Loucy (cell line): ENCODE data around the gene PADI3.

Source experiments
- H2AFZ ChIP-seq: fragments of 200-600 bp; sonication (generic); 2 replicates; pipeline ENCODE4 v1.6.0; 2016; ENCODE audit warnings: antibody characterized with exemption, mild to moderate bottlenecking, low read length, moderate library complexity
- H3F3A ChIP-seq: fragments of 200-600 bp; 2 replicates; pipeline ENCODE4 v1.6.0; 2016; ENCODE audit warnings: antibody characterized with exemption, low read depth, mild to moderate bottlenecking
- H3K27me3 ChIP-seq: fragments of 200-600 bp; sonication (generic); 2 replicates; pipeline ENCODE4 v1.6.1; 2014; ENCODE audit warnings: low read length, mild to moderate bottlenecking; ENCODE audit not compliant: insufficient read depth, poor library complexity, severe bottlenecking
- H3K36me3 ChIP-seq: fragments of 200-600 bp; sonication (generic); 2 replicates; pipeline ENCODE4 v1.6.1; 2016; ENCODE audit warnings: low read length; ENCODE audit not compliant: insufficient read depth
- H3K4me1 ChIP-seq: fragments of 200-600 bp; sonication (generic); 2 replicates; pipeline ENCODE4 v1.5.1; 2014; ENCODE audit warnings: low read length, mild to moderate bottlenecking; ENCODE audit not compliant: insufficient read depth, poor library complexity, severe bottlenecking
- H3K4me2 ChIP-seq: fragments of 200-600 bp; sonication (generic); 2 replicates; pipeline ENCODE4 v1.6.0; 2014; ENCODE audit warnings: antibody characterized with exemption, low read length, low read depth, mild to moderate bottlenecking; ENCODE audit not compliant: poor library complexity, severe bottlenecking
- H3K4me3 ChIP-seq: fragments of 200-600 bp; sonication (generic); 2 replicates; pipeline ENCODE4 v1.5.1; 2014; ENCODE audit warnings: low read length, mild to moderate bottlenecking, mixed read lengths; ENCODE audit not compliant: poor library complexity, severe bottlenecking
- H3K79me2 ChIP-seq: fragments of 200-600 bp; sonication (generic); 2 replicates; pipeline ENCODE4 v1.6.1; 2014; ENCODE audit warnings: low read length; ENCODE audit not compliant: insufficient read depth
- H3K9ac ChIP-seq: fragments of 200-600 bp; sonication (generic); 2 replicates; pipeline ENCODE4 v1.6.0; 2014; ENCODE audit warnings: mild to moderate bottlenecking, low read depth, low read length, moderate library complexity; ENCODE audit not compliant: poor library complexity, severe bottlenecking
- H3K9me2 ChIP-seq: fragments of 200-600 bp; sonication (generic); replicated peaks from 2 replicates; pipeline ENCODE4 v1.6.1; 2016; ENCODE audit warnings: low read depth, low read length, mixed read lengths
- H3K9me3 ChIP-seq: fragments of 200-600 bp; sonication (generic); 2 replicates; pipeline ENCODE4 v1.6.1; 2014; ENCODE audit warnings: mild to moderate bottlenecking, antibody characterized with exemption, low read length, low read depth; ENCODE audit not compliant: insufficient read depth
- H4K20me1 ChIP-seq: fragments of 200-600 bp; sonication (generic); 2 replicates; pipeline ENCODE4 v1.6.0; 2014; ENCODE audit warnings: antibody characterized with exemption, low read length, mild to moderate bottlenecking; ENCODE audit not compliant: insufficient read depth, poor library complexity, severe bottlenecking
- EZH2phosphoT487 ChIP-seq: fragments of 200-600 bp; IDR thresholded peaks from 2 replicates; pipeline ENCODE4 v1.6.1; 2018; ENCODE audit warnings: antibody characterized with exemption, mild to moderate bottlenecking, moderate library complexity, borderline replicate concordance
- TF ChIP-seq, protein P1 (sequence below): fragments of 200-600 bp; sonication (generic); conservative IDR thresholded peaks from 2 replicates; pipeline ENCODE4 v1.5.1; 2014; ENCODE audit warnings: mild to moderate bottlenecking, antibody characterized with exemption, low read length

PADI3 gene

DNA sequence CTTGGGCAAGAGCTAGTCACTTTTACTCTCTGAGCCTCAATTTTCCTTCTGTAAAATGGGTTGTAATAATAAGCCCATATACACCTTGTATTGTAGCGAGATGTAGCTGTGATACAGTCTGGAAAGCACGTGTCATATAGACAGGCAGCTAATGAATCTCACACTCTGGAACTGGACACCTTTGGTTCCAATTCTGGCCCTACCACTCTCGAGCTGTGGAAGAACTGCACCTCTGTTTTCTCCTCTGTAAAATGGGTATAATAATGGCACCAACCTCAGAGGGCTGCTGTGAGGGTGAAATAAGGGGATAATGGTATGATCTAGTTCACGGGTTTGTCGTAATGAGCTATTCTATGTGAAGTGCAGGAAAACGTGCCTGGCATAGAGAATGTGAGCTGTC lies 58.4 kb downstream of the PADI3 start:
- Histone ChIP-seq H3K36me3 (no peaks in the 10 kb centered on the region), H4K20me1 (no peaks in the 10 kb centered on the region), H3F3A (no peaks in the 10 kb centered on the region), H2AFZ (no peak overlapping the region), H3K9ac (no peak overlapping the region), H3K27me3 (no peaks in the 10 kb centered on the region), H3K4me1 (peaks cover 5% of the 10 kb centered on the region), H3K9me2 (no peaks in the 10 kb centered on the region), H3K9me3 (0 out of 2 replicates have a peak, but pooled peaks cover 4% of the 10 kb centered on the region), H3K4me3 (no peak overlapping the region), H3K4me2 (no peak overlapping the region), H3K79me2 (no peaks in the 10 kb centered on the region)
- TF ChIP-seq, protein P1, sequence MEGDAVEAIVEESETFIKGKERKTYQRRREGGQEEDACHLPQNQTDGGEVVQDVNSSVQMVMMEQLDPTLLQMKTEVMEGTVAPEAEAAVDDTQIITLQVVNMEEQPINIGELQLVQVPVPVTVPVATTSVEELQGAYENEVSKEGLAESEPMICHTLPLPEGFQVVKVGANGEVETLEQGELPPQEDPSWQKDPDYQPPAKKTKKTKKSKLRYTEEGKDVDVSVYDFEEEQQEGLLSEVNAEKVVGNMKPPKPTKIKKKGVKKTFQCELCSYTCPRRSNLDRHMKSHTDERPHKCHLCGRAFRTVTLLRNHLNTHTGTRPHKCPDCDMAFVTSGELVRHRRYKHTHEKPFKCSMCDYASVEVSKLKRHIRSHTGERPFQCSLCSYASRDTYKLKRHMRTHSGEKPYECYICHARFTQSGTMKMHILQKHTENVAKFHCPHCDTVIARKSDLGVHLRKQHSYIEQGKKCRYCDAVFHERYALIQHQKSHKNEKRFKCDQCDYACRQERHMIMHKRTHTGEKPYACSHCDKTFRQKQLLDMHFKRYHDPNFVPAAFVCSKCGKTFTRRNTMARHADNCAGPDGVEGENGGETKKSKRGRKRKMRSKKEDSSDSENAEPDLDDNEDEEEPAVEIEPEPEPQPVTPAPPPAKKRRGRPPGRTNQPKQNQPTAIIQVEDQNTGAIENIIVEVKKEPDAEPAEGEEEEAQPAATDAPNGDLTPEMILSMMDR, result no peak
- no peak for TF ChIP-seq EZH2phosphoT487

DNA sequence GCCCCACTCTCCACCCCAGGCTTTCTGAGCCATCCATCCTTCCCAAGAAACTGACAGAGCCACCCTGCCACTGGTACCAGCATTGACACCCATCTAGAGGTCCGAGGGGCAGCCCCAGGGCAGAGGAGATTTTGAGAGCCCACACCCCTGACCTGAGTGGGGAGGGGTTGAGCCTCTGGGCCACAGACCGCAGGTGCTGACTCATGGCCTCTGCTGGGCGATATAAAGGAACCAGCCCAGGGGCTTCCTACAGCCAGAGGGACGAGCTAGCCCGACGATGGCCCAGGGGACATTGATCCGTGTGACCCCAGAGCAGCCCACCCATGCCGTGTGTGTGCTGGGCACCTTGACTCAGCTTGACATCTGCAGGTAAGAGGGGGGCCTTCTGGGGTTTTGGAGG lies 59.0 kb downstream of the PADI3 start, which contains the start of gene PADI4:
TSS of gene PADI4 (plus strand) at position 252 of the 400 bp plus-strand sequence. CDS start at position 278, 26 bp downstream.
- H3K27me3 ChIP-seq, result no peaks in the 10 kb centered on the region
- no peak within 1 kb of the TSS for H3K4me2 ChIP-seq
- H3K4me3 ChIP-seq, result no peak within 1 kb of the TSS
- no peaks in the 10 kb centered on the region for H3K36me3 ChIP-seq
- H3K9me3 ChIP-seq, result no peaks in the 10 kb centered on the region
- no peak within 1 kb of the TSS for H3K9ac ChIP-seq
- H4K20me1 ChIP-seq, result no peaks in the 10 kb centered on the region
- no peak within 1 kb of the TSS for H2AFZ ChIP-seq
- H3K9me2 ChIP-seq, result no peaks in the 10 kb centered on the region
- TF ChIP-seq, protein P1, result no peak
- TF ChIP-seq EZH2phosphoT487, result no peak
- peaks cover 5% of the 10 kb centered on the region for H3K4me1 ChIP-seq
- H3F3A ChIP-seq, result no peaks in the 10 kb centered on the region
- H3K79me2 ChIP-seq, result no peaks in the 10 kb centered on the region

DNA sequence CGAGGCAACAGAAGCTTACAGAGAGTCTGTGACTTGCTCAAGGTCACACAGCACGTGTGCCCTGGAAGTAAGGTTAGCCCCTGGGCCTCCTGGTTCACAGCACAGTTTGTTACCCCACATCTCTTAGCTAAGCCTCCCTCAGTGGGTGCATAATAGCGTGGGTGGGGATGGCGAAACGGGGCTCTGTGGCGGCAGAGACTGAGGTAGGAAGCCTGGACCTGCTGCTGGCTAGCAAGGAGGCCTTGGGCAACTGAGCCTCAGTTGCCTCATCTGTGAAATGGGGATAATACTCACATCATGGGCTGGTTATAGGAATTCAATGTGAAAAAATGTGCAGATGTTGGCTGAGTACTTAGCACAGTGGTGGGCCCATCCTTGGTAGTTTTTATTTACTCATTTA lies 59.7 kb downstream of the PADI3 start:
- H3K9me2 ChIP-seq, result no peaks in the 10 kb centered on the region
- no peaks in the 10 kb centered on the region for H3K36me3 ChIP-seq
- H3K9ac ChIP-seq, result no peak overlapping the region
- no peaks in the 10 kb centered on the region for H4K20me1 ChIP-seq
- H3F3A ChIP-seq, result no peaks in the 10 kb centered on the region
- H3K79me2 ChIP-seq, result no peaks in the 10 kb centered on the region
- no peak overlapping the region for H2AFZ ChIP-seq
- TF ChIP-seq, protein P1, result no peak
- no peak for TF ChIP-seq EZH2phosphoT487
- H3K4me3 ChIP-seq, result no peak overlapping the region
- H3K27me3 ChIP-seq, result no peaks in the 10 kb centered on the region
- no peak overlapping the region for H3K4me2 ChIP-seq
- peaks cover 5% of the 10 kb centered on the region for H3K4me1 ChIP-seq
- no peaks in the 10 kb centered on the region for H3K9me3 ChIP-seq
